TTC549 (cell line): ENCODE data around the gene ARL15.

Source experiments
- FAIRE-seq: peaks from 2 replicates; lab custom pipeline; 2012; peaks lifted over from hg19 to GRCh38; lab: Jason Lieb, UNC

ARL15 gene

GRCh38 chr5:54205453-54205852 is 104.9 kb downstream of the ARL15 start:
- no peak for FAIRE-seq

- FAIRE-seq, result no peak
Measured at GRCh38 chr5:54197018-54197417, 113.4 kb downstream of the ARL15 start.

- no peak for FAIRE-seq
Measured at GRCh38 chr5:54195701-54196100, 114.7 kb downstream of the ARL15 start.

- no peak for FAIRE-seq
Measured at GRCh38 chr5:54194318-54194717, 116.1 kb downstream of the ARL15 start.

- no peak for FAIRE-seq
Measured at GRCh38 chr5:54187694-54188093, 122.7 kb downstream of the ARL15 start.

- FAIRE-seq, result no peak
Measured at GRCh38 chr5:54186912-54187445, 123.4 kb downstream of the ARL15 start.

GRCh38 chr5:54186108-54186507 is 124.3 kb downstream of the ARL15 start:
- no peak for FAIRE-seq

GRCh38 chr5:54184806-54185205 is 125.6 kb downstream of the ARL15 start:
- FAIRE-seq, result no peak

- no peak for FAIRE-seq
Measured at GRCh38 chr5:54180630-54181031, 129.7 kb downstream of the ARL15 start.

GRCh38 chr5:54178991-54179390 is 131.4 kb downstream of the ARL15 start:
- no peak for FAIRE-seq

GRCh38 chr5:54178207-54178606 is 132.2 kb downstream of the ARL15 start:
- no peak for FAIRE-seq

GRCh38 chr5:54177058-54177457 is 133.3 kb downstream of the ARL15 start:
- FAIRE-seq, result no peak

GRCh38 chr5:54176066-54176830 is 134.1 kb downstream of the ARL15 start:
- FAIRE-seq, result no peak

- no peak for FAIRE-seq
Measured at GRCh38 chr5:54173251-54173650, 137.1 kb downstream of the ARL15 start.

- no peak for FAIRE-seq
Measured at GRCh38 chr5:54171645-54172384, 138.6 kb downstream of the ARL15 start.

GRCh38 chr5:54165687-54166086 is 144.7 kb downstream of the ARL15 start:
- no peak for FAIRE-seq

- no peak for FAIRE-seq
Measured at GRCh38 chr5:54162184-54162583, 148.2 kb downstream of the ARL15 start.

GRCh38 chr5:54160329-54160728 is 150.0 kb downstream of the ARL15 start:
- FAIRE-seq, result no peak

GRCh38 chr5:54159893-54160195 is 150.5 kb downstream of the ARL15 start:
- FAIRE-seq, result no peak

- no peak for FAIRE-seq
Measured at GRCh38 chr5:54159153-54159892, 151.1 kb downstream of the ARL15 start.

- no peak for FAIRE-seq
Measured at GRCh38 chr5:54156577-54156976, 153.8 kb downstream of the ARL15 start.

GRCh38 chr5:54150841-54151240 is 159.5 kb downstream of the ARL15 start:
- FAIRE-seq, result no peak

- no peak for FAIRE-seq
Measured at GRCh38 chr5:54148858-54149257, 161.5 kb downstream of the ARL15 start.
